Endodermal cell (in vitro differentiated cells): ENCODE data around the gene TGM6. TPM values are rescaled to one million over a fixed set of nuclear protein-coding genes. Genes with fewer than 3 reads are reported as not detected.

ENCODE experiments used
- DNase-seq: peaks from one replicate; pipeline ENCODE4 v3.0.0-alpha.2; 2017
- H3K27ac ChIP-seq: 2 replicates; pipeline ENCODE4 v1.5.1; 2013; ENCODE audit warnings: mild to moderate bottlenecking, low read depth, low read length, moderate library complexity
- H3K27me3 ChIP-seq: 2 replicates; pipeline ENCODE4 v1.6.1; 2013; ENCODE audit warnings: mild to moderate bottlenecking, low read length, moderate library complexity; ENCODE audit not compliant: insufficient read depth, control insufficient read depth, poor library complexity, severe bottlenecking
- H3K36me3 ChIP-seq: 2 replicates; pipeline ENCODE4 v1.7.0; 2013; ENCODE audit warnings: mild to moderate bottlenecking, low read length, moderate library complexity; ENCODE audit not compliant: control insufficient read depth, insufficient read depth
- H3K4me1 ChIP-seq: one replicate; pipeline ENCODE4 v1.7.0; 2013; ENCODE audit warnings: low read length; ENCODE audit not compliant: control insufficient read depth, insufficient read depth
- H3K4me3 ChIP-seq: 2 replicates; pipeline ENCODE4 v1.5.1; 2013; ENCODE audit warnings: mild to moderate bottlenecking, low read length, moderate library complexity
- H3K9ac ChIP-seq: 2 replicates; pipeline ENCODE4 v1.6.1; 2013; ENCODE audit warnings: mild to moderate bottlenecking, low read length, moderate library complexity; ENCODE audit not compliant: poor library complexity, severe bottlenecking; ENCODE audit errors: extremely low read depth
- H3K9me3 ChIP-seq: 2 replicates; pipeline ENCODE4 v1.6.1; 2013; ENCODE audit warnings: mild to moderate bottlenecking, low read length, moderate library complexity; ENCODE audit not compliant: control insufficient read depth
- H3K27ac Mint-ChIP-seq: 2 replicates; pipeline ENCODE4 v1.8.0; 2020; ENCODE audit warnings: mixed read lengths
- H3K27me3 Mint-ChIP-seq: 2 replicates; pipeline ENCODE4 v1.8.0; 2021; ENCODE audit warnings: mild to moderate bottlenecking, mixed read lengths; ENCODE audit not compliant: insufficient read depth
- H3K36me3 Mint-ChIP-seq: 2 replicates; pipeline ENCODE4 v1.8.0; 2020; ENCODE audit warnings: low read depth, mixed read lengths
- H3K4me1 Mint-ChIP-seq: 2 replicates; pipeline ENCODE4 v1.8.0; 2020; ENCODE audit warnings: mixed read lengths
- H3K4me3 Mint-ChIP-seq: 2 replicates; pipeline ENCODE4 v1.8.0; 2020; ENCODE audit warnings: mild to moderate bottlenecking, moderate library complexity, mixed read lengths
- H3K9me3 Mint-ChIP-seq: 2 replicates; pipeline ENCODE4 v1.8.0; 2020; ENCODE audit warnings: mild to moderate bottlenecking, mixed read lengths
- CTCF ChIP-seq: fragments of 200-600 bp; sonication (generic); conservative IDR thresholded peaks from 2 replicates; pipeline ENCODE4 v1.5.0; 2021; ENCODE audit warnings: antibody characterized with exemption, mild to moderate bottlenecking
- WGBS, 2 experiments: methylation state at CpG; one replicate each; pipeline versions ENCODE4 v1.1.5 to v1.1.7; 2013; ENCODE audit warnings: missing lambda C conversion rate in 2 of 2, mixed read lengths in 1 of 2; ENCODE audit not compliant: insufficient coverage in 1 of 2, insufficient read length in 1 of 2; 5-methylcytosine and 5-hydroxymethylcytosine counted together
- total RNA-seq, 2 donors: library from RNA; stranded (reverse); fragmentation: NEBNext Ultra II Directional in 1 of 2; extraction: Animal tissue kit (Norgen Biotek cat#: 25700) in 1 of 2; gene quantifications; 2 replicates in 1 of 2; 3 replicates in 1 of 2; pipeline ENCODE4 v1.2.1, GENCODE V29; 2021

The TGM6 gene
- total RNA-seq, 2 donors from 2014 or later: not detected

GRCh38 chr20:2340136-2340535 lies 40.6 kb upstream of the TGM6 start:
- no peak overlapping the region for H3K9ac ChIP-seq
- no peaks in the 10 kb centered on the region for H3K36me3 Mint-ChIP-seq
- H3K27ac ChIP-seq: no peak overlapping the region
- H3K4me1 ChIP-seq: no peaks in the 10 kb centered on the region
- H3K27ac Mint-ChIP-seq: no peak overlapping the region
- DNase-seq: no peak
- H3K4me3 Mint-ChIP-seq: no peak overlapping the region
- no peaks in the 10 kb centered on the region for H3K9me3 ChIP-seq
- H3K27me3 Mint-ChIP-seq: peaks cover 2% of the 10 kb centered on the region
- H3K36me3 ChIP-seq: no peaks in the 10 kb centered on the region
- WGBS, 2 experiments: 92 to 95% methylated on average over 10 to 11 of the region's 11 CpGs
- TF ChIP-seq CTCF: peak; percentile 49
- no peaks in the 10 kb centered on the region for H3K27me3 ChIP-seq
- no peaks in the 10 kb centered on the region for H3K4me1 Mint-ChIP-seq
- no peak overlapping the region for H3K4me3 ChIP-seq
- no peaks in the 10 kb centered on the region for H3K9me3 Mint-ChIP-seq

DNA sequence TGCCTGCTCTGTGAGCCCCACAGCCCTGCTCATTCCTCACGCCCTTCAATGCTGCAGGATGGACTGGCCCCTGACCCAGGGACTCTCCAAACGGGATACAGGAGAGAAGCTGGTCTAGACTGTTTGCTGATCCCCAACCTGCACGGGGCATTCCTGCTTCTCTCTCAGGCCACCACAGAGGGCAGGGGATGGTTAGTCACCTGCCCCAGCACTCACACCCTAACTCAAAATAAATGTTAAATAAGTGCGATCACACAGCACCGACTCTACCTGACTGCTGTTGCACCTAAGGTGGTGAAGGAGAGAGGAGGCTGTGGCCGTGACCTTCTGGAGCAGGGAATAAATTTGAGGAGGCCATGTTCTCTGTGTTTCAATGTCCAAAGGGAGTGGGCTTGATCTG lies 39.9 kb upstream of the TGM6 start:
- TF ChIP-seq CTCF: no peak
- DNase-seq: no peak
- Histone ChIP-seq H3K27me3 (no peaks in the 10 kb centered on the region), H3K9me3 (no peaks in the 10 kb centered on the region), H3K27ac (no peak overlapping the region), H3K9ac (no peak overlapping the region), H3K4me1 (no peaks in the 10 kb centered on the region), H3K36me3 (no peaks in the 10 kb centered on the region), H3K4me3 (no peak overlapping the region)
- H3K27ac Mint-ChIP-seq: no peak overlapping the region
- H3K4me1 Mint-ChIP-seq: no peaks in the 10 kb centered on the region
- H3K9me3 Mint-ChIP-seq: no peaks in the 10 kb centered on the region
- WGBS, 2 experiments: 90 to 96% methylated on average over 4 to 6 of the region's 6 CpGs
- no peak overlapping the region for H3K4me3 Mint-ChIP-seq
- H3K36me3 Mint-ChIP-seq: no peaks in the 10 kb centered on the region
- H3K27me3 Mint-ChIP-seq: peaks cover 2% of the 10 kb centered on the region

- Histone ChIP-seq H3K9me3 (no peaks in the 10 kb centered on the region), H3K4me3 (no peak overlapping the region), H3K27ac (no peak overlapping the region), H3K36me3 (no peaks in the 10 kb centered on the region), H3K4me1 (no peaks in the 10 kb centered on the region), H3K27me3 (no peaks in the 10 kb centered on the region), H3K9ac (no peak overlapping the region)
- Mint-ChIP-seq H3K36me3 (no peaks in the 10 kb centered on the region), H3K4me1 (no peaks in the 10 kb centered on the region), H3K27me3 (peaks cover 2% of the 10 kb centered on the region), H3K9me3 (no peaks in the 10 kb centered on the region), H3K4me3 (no peak overlapping the region), H3K27ac (no peak overlapping the region)
- 90 to 92% methylated on average over 4 to 7 of the region's 7 CpGs for WGBS, 2 experiments
- no peak for TF ChIP-seq CTCF
- no peak for DNase-seq
Observed at GRCh38 chr20:2341336-2341735, 39.4 kb upstream of the TGM6 start.
